Central memory CD8-positive, alpha-beta T cell (primary cell): Measurements from ENCODE around the gene CD302.
"Not testable (repeated sequence)": the region's sequence is repeated elsewhere in the genome, so short reads cannot be mapped to it uniquely, and the experiment has no call there.

Experiments
- ATAC-seq: fragments of 150-1000 bp; cut with Tn5 transposase; replicated peaks from 2 replicates; pipeline ENCODE4 v1.10.0; 2022; ENCODE audit warnings: mild to moderate bottlenecking, moderate FRiP score, moderate number of reproducible peaks; ENCODE audit not compliant: poor library complexity, severe bottlenecking; ENCODE audit errors: extremely low read depth
- DNase-seq, 2 donors: peaks; one replicate each; pipeline ENCODE4 v3.0.0; 2021; ENCODE audit warnings: low spot score in 2 of 2
- H3K27ac Mint-ChIP-seq: one replicate; pipeline ENCODE4 v1.8.0; 2022; ENCODE audit warnings: low read depth, mild to moderate bottlenecking, moderate library complexity, mixed read lengths
- H3K27me3 Mint-ChIP-seq: one replicate; pipeline ENCODE4 v1.8.0; 2022; ENCODE audit warnings: mixed read lengths
- H3K36me3 Mint-ChIP-seq: one replicate; pipeline ENCODE4 v1.8.0; 2022; ENCODE audit warnings: mild to moderate bottlenecking, moderate library complexity, mixed read lengths; ENCODE audit not compliant: insufficient read depth
- H3K4me1 Mint-ChIP-seq: one replicate; pipeline ENCODE4 v1.8.0; 2022; ENCODE audit warnings: mixed read lengths
- H3K4me3 Mint-ChIP-seq: one replicate; pipeline ENCODE4 v1.8.0; 2022; ENCODE audit warnings: mild to moderate bottlenecking, moderate library complexity, mixed read lengths
- H3K9me3 Mint-ChIP-seq: one replicate; pipeline ENCODE4 v1.8.0; 2022; ENCODE audit warnings: mixed read lengths

The CD302 gene

GRCh38 chr2:159797543-159798375, at the start of gene CD302:
CD302 (minus strand) TSS chr2:159798208; CDS start chr2:159798198, 10 bp downstream.
- H3K4me1 Mint-ChIP-seq: peaks cover 18% of the 10 kb centered on the region
- DNase-seq: peak in 1 of 2 donors; percentile 13
- H3K36me3 Mint-ChIP-seq: peaks cover 2% of the 10 kb centered on the region
- ATAC-seq: peak; percentile 39
- no peaks in the 10 kb centered on the region for H3K9me3 Mint-ChIP-seq
- H3K27ac Mint-ChIP-seq: peak within 1 kb of the TSS; percentile 22
- H3K4me3 Mint-ChIP-seq: peak within 1 kb of the TSS; percentile 70
- peaks cover 13% of the 10 kb centered on the region for H3K27me3 Mint-ChIP-seq

GRCh38 chr2:159846564-159846963, 48.6 kb upstream of the CD302 start:
- H3K4me3 Mint-ChIP-seq: no peak overlapping the region

GRCh38 chr2:159840616-159841015, 42.6 kb upstream of the CD302 start:
- DNase-seq: no peak
- no peaks in the 10 kb centered on the region for H3K27me3 Mint-ChIP-seq
- H3K27ac Mint-ChIP-seq: no peak overlapping the region
- H3K4me3 Mint-ChIP-seq: no peak overlapping the region
- H3K36me3 Mint-ChIP-seq: peaks cover 31% of the 10 kb centered on the region
- H3K4me1 Mint-ChIP-seq: no peaks in the 10 kb centered on the region
- ATAC-seq: no peak
- no peaks in the 10 kb centered on the region for H3K9me3 Mint-ChIP-seq

More at GRCh38 chr2:159846564-159846963, 48.6 kb upstream of the CD302 start:
- Mint-ChIP-seq H3K4me1 (no peaks in the 10 kb centered on the region), H3K36me3 (peaks cover 29% of the 10 kb centered on the region), H3K9me3 (no peaks in the 10 kb centered on the region), H3K27ac (no peak overlapping the region), H3K27me3 (no peaks in the 10 kb centered on the region)
- DNase-seq (no peak), ATAC-seq (no peak)

GRCh38 chr2:159832858-159833257, 34.9 kb upstream of the CD302 start:
- H3K9me3 Mint-ChIP-seq: no peaks in the 10 kb centered on the region
- no peak overlapping the region for H3K27ac Mint-ChIP-seq
- H3K27me3 Mint-ChIP-seq: no peaks in the 10 kb centered on the region
- DNase-seq: no peak
- no peaks in the 10 kb centered on the region for H3K4me1 Mint-ChIP-seq
- H3K4me3 Mint-ChIP-seq: no peak overlapping the region
- ATAC-seq: no peak
- H3K36me3 Mint-ChIP-seq: peaks cover 53% of the 10 kb centered on the region

- Mint-ChIP-seq H3K4me1 (no peaks in the 10 kb centered on the region), H3K9me3 (no peaks in the 10 kb centered on the region), H3K36me3 (peaks cover 53% of the 10 kb centered on the region), H3K27me3 (no peaks in the 10 kb centered on the region), H3K27ac (no peak overlapping the region), H3K4me3 (no peak overlapping the region)
- DNase-seq: no peak
- no peak for ATAC-seq
These were observed 34.0 kb upstream of the CD302 start for GRCh38 chr2:159832026-159832425.

GRCh38 chr2:159829376-159829775, 31.4 kb upstream of the CD302 start:
- no peaks in the 10 kb centered on the region for H3K9me3 Mint-ChIP-seq
- ATAC-seq (no peak), DNase-seq (no peak)
- peaks cover 51% of the 10 kb centered on the region for H3K36me3 Mint-ChIP-seq
- H3K4me1 Mint-ChIP-seq: peaks cover 16% of the 10 kb centered on the region
- H3K27me3 Mint-ChIP-seq: no peaks in the 10 kb centered on the region
- H3K27ac Mint-ChIP-seq: no peak overlapping the region
- H3K4me3 Mint-ChIP-seq: no peak overlapping the region

- no peak for ATAC-seq
- Mint-ChIP-seq H3K27ac (no peak overlapping the region), H3K9me3 (no peaks in the 10 kb centered on the region), H3K4me3 (no peak overlapping the region), H3K4me1 (peaks cover 22% of the 10 kb centered on the region), H3K36me3 (peaks cover 47% of the 10 kb centered on the region), H3K27me3 (no peaks in the 10 kb centered on the region)
- no peak for DNase-seq
These were observed 30.7 kb upstream of the CD302 start for GRCh38 chr2:159828738-159829137.

GRCh38 chr2:159822478-159822833, 24.4 kb upstream of the CD302 start:
- Mint-ChIP-seq H3K4me1 (peaks cover 23% of the 10 kb centered on the region), H3K36me3 (peaks cover 25% of the 10 kb centered on the region)
- not testable (repeated sequence) for H3K27me3 Mint-ChIP-seq, H3K4me3 Mint-ChIP-seq, H3K27ac Mint-ChIP-seq, ATAC-seq, DNase-seq, H3K9me3 Mint-ChIP-seq

GRCh38 chr2:159821775-159822477, 23.9 kb upstream of the CD302 start:
- H3K4me3 Mint-ChIP-seq, DNase-seq, H3K27me3 Mint-ChIP-seq, ATAC-seq, H3K27ac Mint-ChIP-seq, H3K9me3 Mint-ChIP-seq: not testable (repeated sequence)
- Mint-ChIP-seq H3K36me3 (peaks cover 28% of the 10 kb centered on the region), H3K4me1 (peaks cover 23% of the 10 kb centered on the region)

- no peak for ATAC-seq
- H3K4me3 Mint-ChIP-seq: no peak overlapping the region
- DNase-seq: no peak
These were observed 20.9 kb upstream of the CD302 start for GRCh38 chr2:159818940-159819339.

GRCh38 chr2:159817283-159817682, 19.3 kb upstream of the CD302 start:
- H3K27me3 Mint-ChIP-seq: no peaks in the 10 kb centered on the region
- DNase-seq: no peak
- H3K27ac Mint-ChIP-seq: no peak overlapping the region
- ATAC-seq: no peak
- H3K9me3 Mint-ChIP-seq: no peaks in the 10 kb centered on the region
- peaks cover 35% of the 10 kb centered on the region for H3K36me3 Mint-ChIP-seq
- no peak overlapping the region for H3K4me3 Mint-ChIP-seq
- no peaks in the 10 kb centered on the region for H3K4me1 Mint-ChIP-seq

More at GRCh38 chr2:159818940-159819339, 20.9 kb upstream of the CD302 start:
- Mint-ChIP-seq H3K27ac (no peak overlapping the region), H3K4me1 (peaks cover 3% of the 10 kb centered on the region), H3K36me3 (peaks cover 32% of the 10 kb centered on the region), H3K27me3 (no peaks in the 10 kb centered on the region), H3K9me3 (no peaks in the 10 kb centered on the region)

GRCh38 chr2:159811232-159811631, 13.2 kb upstream of the CD302 start:
- peaks cover 37% of the 10 kb centered on the region for H3K36me3 Mint-ChIP-seq
- no peak overlapping the region for H3K27ac Mint-ChIP-seq
- no peaks in the 10 kb centered on the region for H3K27me3 Mint-ChIP-seq
- no peak overlapping the region for H3K4me3 Mint-ChIP-seq
- ATAC-seq (no peak), DNase-seq (no peak)
- no peaks in the 10 kb centered on the region for H3K9me3 Mint-ChIP-seq
- H3K4me1 Mint-ChIP-seq: no peaks in the 10 kb centered on the region

GRCh38 chr2:159808032-159808425, 10.0 kb upstream of the CD302 start:
- ATAC-seq: no peak
- no peak for DNase-seq
- H3K27me3 Mint-ChIP-seq: no peaks in the 10 kb centered on the region
- no peak overlapping the region for H3K4me3 Mint-ChIP-seq
- no peaks in the 10 kb centered on the region for H3K4me1 Mint-ChIP-seq
- peaks cover 33% of the 10 kb centered on the region for H3K36me3 Mint-ChIP-seq
- no peaks in the 10 kb centered on the region for H3K9me3 Mint-ChIP-seq
- no peak overlapping the region for H3K27ac Mint-ChIP-seq
